Measurements from ENCODE around the gene SEC24C.

The SEC24C gene

GRCh38 chr10:73813333-73813732 is 69.2 kb downstream of the SEC24C start:
- no peak for DNase-seq (ENCODE audit: low read depth)

- DNase-seq (ENCODE audit: low read depth), result no peak
Measured at GRCh38 chr10:73814276-73814895, 70.2 kb downstream of the SEC24C start.

- DNase-seq (ENCODE audit: low read depth), result no peak
Measured at GRCh38 chr10:73814896-73815718, 70.9 kb downstream of the SEC24C start.

- no peak for DNase-seq (ENCODE audit: low read depth)
Measured at GRCh38 chr10:73815719-73816030, 71.5 kb downstream of the SEC24C start.

- no peak for DNase-seq (ENCODE audit: low read depth)
Measured at GRCh38 chr10:73816917-73817729, 73.0 kb downstream of the SEC24C start.

GRCh38 chr10:73817826-73818225 is 73.7 kb downstream of the SEC24C start:
- DNase-seq (ENCODE audit: low read depth), result no peak

GRCh38 chr10:73818402-73818801 is 74.2 kb downstream of the SEC24C start:
- no peak for DNase-seq (ENCODE audit: low read depth)

GRCh38 chr10:73819081-73819480 is 74.9 kb downstream of the SEC24C start:
- DNase-seq (ENCODE audit: low read depth), result no peak

- no peak for DNase-seq (ENCODE audit: low read depth)
Measured at GRCh38 chr10:73819513-73820093, 75.4 kb downstream of the SEC24C start.

Data from non-pigmented ciliary epithelial cell (primary cell).